Left lung (tissue), 10 donors: ENCODE measurements around the gene CTNND2. TPM values are rescaled to one million over a fixed set of nuclear protein-coding genes. Genes with fewer than 3 reads are reported as not detected.

Source experiments
- ATAC-seq: fragments of 200-7000 bp; cut with Tn5 transposase; one replicate; pipeline ENCODE4 v1.9.1; 2020; ENCODE audit warnings: moderate library complexity
- DNase-seq, 4 donors: peaks; one replicate each; pipeline ENCODE4 v3.0.0-alpha.2; 2013 to 2020
- H3K27ac ChIP-seq, 2 donors: fragments of 200-600 bp; sonication (generic) in 1 of 2; one replicate each; pipeline versions ENCODE4 v1.5.0 to v1.8.0; 2020 to 2021
- H3K27me3 ChIP-seq, 2 donors: fragments of 200-600 bp; sonication (generic) in 1 of 2; one replicate each; pipeline versions ENCODE4 v1.5.0 to v1.8.0; 2020 to 2021
- H3K36me3 ChIP-seq, 2 donors: fragments of 200-600 bp; sonication (generic) in 1 of 2; one replicate each; pipeline versions ENCODE4 v1.5.0 to v1.8.0; 2020 to 2021
- H3K4me1 ChIP-seq, 2 donors: fragments of 200-600 bp; one replicate each; pipeline ENCODE4 v1.8.0; 2021
- H3K4me3 ChIP-seq, 2 donors: fragments of 200-600 bp; sonication (generic) in 1 of 2; one replicate each; pipeline versions ENCODE4 v1.5.0 to v1.8.0; 2020 to 2021; ENCODE audit warnings: mild to moderate bottlenecking in 1 of 2
- H3K9me3 ChIP-seq, 2 donors: fragments of 200-600 bp; sonication (generic) in 1 of 2; one replicate each; pipeline versions ENCODE4 v1.5.0 to v1.8.0; 2020 to 2021
- CTCF ChIP-seq, 2 donors: fragments of 200-600 bp; sonication (generic) in 1 of 2; IDR thresholded peaks; one replicate each; pipeline versions ENCODE4 v1.5.0 to v1.8.0; 2021; ENCODE audit warnings: antibody characterized with exemption in 2 of 2
- intact Hi-C, 2 donors: fragments of 100-400 bp; cut with DNase I; formaldehyde crosslinking; loops; one replicate each; pipeline versions ENCODE4 v1.11.2 to v1.14.2; 2022
- polyA plus RNA-seq, 6 donors: library from polyadenylated mRNA; unstranded; fragments of 120-200 nt; gene quantifications; one replicate each; pipeline ENCODE4 v1.2.1, GENCODE V29; 2013; ENCODE audit not compliant: insufficient read length in 6 of 6
- total RNA-seq, 2 donors: library from RNA; stranded (reverse); fragmentation: NEBNext Ultra II Directional; extraction: Animal tissue kit (Norgen Biotek cat#: 25700); gene quantifications; one replicate each; pipeline ENCODE4 v1.2.1, GENCODE V29; 2021
- donor health status: DM: no; HTN: yes; CAD: no.
- donor health status: DM: no; HTN: no; CAD: no.

The CTNND2 gene
- total and polyA plus RNA-seq, 8 donors: 1.2 to 4.2 (median 2.2) TPM; not detected in 1

- no peaks in the 10 kb centered on the region for H3K9me3 ChIP-seq
- no peaks in the 10 kb centered on the region for H3K36me3 ChIP-seq
- DNase-seq (peak in 1 of 4 donors; percentile 6), ATAC-seq (no peak)
- no peak overlapping the region for H3K4me3 ChIP-seq
- H3K27ac ChIP-seq: no peak overlapping the region
- intact Hi-C loops: no loop called here
- TF ChIP-seq CTCF (IDR thresholded peaks at IDR 0.05): no peak
- H3K4me1 ChIP-seq: no peaks in the 10 kb centered on the region
- no peaks in the 10 kb centered on the region for H3K27me3 ChIP-seq
Observed at GRCh38 chr5:11164531-11165294, 739.5 kb downstream of the CTNND2 start.

- no peaks in the 10 kb centered on the region for H3K4me1 ChIP-seq
- ATAC-seq: no peak
- H3K9me3 ChIP-seq: no peaks in the 10 kb centered on the region
- intact Hi-C loops: no loop called here
- no peak overlapping the region for H3K4me3 ChIP-seq
- DNase-seq: no peak
- H3K27me3 ChIP-seq: peaks cover 0 to 8% of the 10 kb centered on the region in 2 donors
- no peak overlapping the region for H3K27ac ChIP-seq
- no peak for TF ChIP-seq CTCF (IDR thresholded peaks at IDR 0.05)
- H3K36me3 ChIP-seq: no peaks in the 10 kb centered on the region
Observed at GRCh38 chr5:11157132-11157531, 747.1 kb downstream of the CTNND2 start.

- no peak for TF ChIP-seq CTCF (IDR thresholded peaks at IDR 0.05)
- ATAC-seq: no peak
- H3K4me3 ChIP-seq: no peak overlapping the region
- no peak for DNase-seq
- H3K4me1 ChIP-seq: no peaks in the 10 kb centered on the region
- intact Hi-C loops: no loop called here
- H3K9me3 ChIP-seq: no peaks in the 10 kb centered on the region
- H3K36me3 ChIP-seq: no peaks in the 10 kb centered on the region
- H3K27ac ChIP-seq: no peak overlapping the region
- H3K27me3 ChIP-seq: peaks cover 0 to 8% of the 10 kb centered on the region in 2 donors
Observed at GRCh38 chr5:11153670-11154382, 750.4 kb downstream of the CTNND2 start.

- Histone ChIP-seq H3K4me1 (no peaks in the 10 kb centered on the region), H3K36me3 (no peaks in the 10 kb centered on the region), H3K27ac (no peak overlapping the region), H3K4me3 (no peak overlapping the region), H3K9me3 (no peaks in the 10 kb centered on the region), H3K27me3 (peaks cover 0 to 4% of the 10 kb centered on the region in 2 donors)
- intact Hi-C loops: no loop called here
- ATAC-seq: no peak
- DNase-seq: no peak
- TF ChIP-seq CTCF (IDR thresholded peaks at IDR 0.05): no peak
Observed at GRCh38 chr5:11152368-11152767, 751.9 kb downstream of the CTNND2 start.

- Histone ChIP-seq H3K4me1 (no peaks in the 10 kb centered on the region), H3K4me3 (no peak overlapping the region), H3K36me3 (no peaks in the 10 kb centered on the region), H3K27ac (no peak overlapping the region), H3K27me3 (no peaks in the 10 kb centered on the region), H3K9me3 (no peaks in the 10 kb centered on the region)
- ATAC-seq (no peak), DNase-seq (no peak)
- no peak for TF ChIP-seq CTCF (IDR thresholded peaks at IDR 0.05)
- intact Hi-C loops: no loop called here
Observed at GRCh38 chr5:11150976-11151375, 753.3 kb downstream of the CTNND2 start.
